ENCODE data around the gene UBAP2. TPM values are rescaled to one million over a fixed set of nuclear protein-coding genes. Genes with fewer than 3 reads are reported as not detected.

The UBAP2 gene
- polyA plus RNA-seq, 1 of the 3 experiments (the other 2 are of a cell fraction) = 15.8 TPM

- TF ChIP-seq TEAD4 (IDR thresholded peaks at IDR 0.05; ENCODE audit: borderline replicate concordance, insufficient read depth) (no peak), SIN3A (IDR thresholded peaks at IDR 0.05; ENCODE audit: borderline replicate concordance, low read depth, low read length) (no peak), SMC3 (IDR thresholded peaks at IDR 0.05; ENCODE audit: low read depth, low read length) (no peak), ELF1 (IDR thresholded peaks at IDR 0.05) (no peak), NFIC (IDR thresholded peaks at IDR 0.05; ENCODE audit: borderline replicate concordance) (no peak)
These were observed 129.3 kb downstream of the UBAP2 start (continued) for GRCh38 chr9:33919276-33919897.

DNA sequence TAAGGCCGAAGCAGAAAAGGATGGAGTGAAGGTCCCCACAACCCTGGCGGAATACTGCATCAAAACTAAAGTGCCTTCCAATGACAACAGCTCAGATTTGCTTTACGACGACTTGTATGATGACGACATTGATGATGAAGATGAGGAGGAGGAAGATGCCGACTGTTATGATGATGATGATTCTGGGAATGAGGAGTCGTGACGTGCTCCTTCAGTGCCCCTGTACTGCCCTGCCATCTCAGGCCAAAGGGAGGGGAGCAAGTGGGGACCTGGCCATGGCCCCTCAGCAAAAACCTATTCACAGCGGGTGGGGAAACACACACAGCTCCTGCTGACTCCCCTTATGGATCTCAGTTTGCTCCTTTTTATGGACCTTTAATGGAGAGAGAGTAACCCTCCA, 131.7 kb downstream of the UBAP2 start:
- H3K27me3 ChIP-seq (ENCODE audit: insufficient read depth) = no peaks in the 10 kb centered on the region
- CTCF ChIA-PET = interaction anchor here (0.9 to 1.6 kb wide), 6 partner anchors 8 to 293 kb away, joined by 3 to 6 read pairs (median 4); no protein-coding TSS in a partner anchor
- POLR2A ChIA-PET = no interaction called here
- TF ChIP-seq, protein P1, sequence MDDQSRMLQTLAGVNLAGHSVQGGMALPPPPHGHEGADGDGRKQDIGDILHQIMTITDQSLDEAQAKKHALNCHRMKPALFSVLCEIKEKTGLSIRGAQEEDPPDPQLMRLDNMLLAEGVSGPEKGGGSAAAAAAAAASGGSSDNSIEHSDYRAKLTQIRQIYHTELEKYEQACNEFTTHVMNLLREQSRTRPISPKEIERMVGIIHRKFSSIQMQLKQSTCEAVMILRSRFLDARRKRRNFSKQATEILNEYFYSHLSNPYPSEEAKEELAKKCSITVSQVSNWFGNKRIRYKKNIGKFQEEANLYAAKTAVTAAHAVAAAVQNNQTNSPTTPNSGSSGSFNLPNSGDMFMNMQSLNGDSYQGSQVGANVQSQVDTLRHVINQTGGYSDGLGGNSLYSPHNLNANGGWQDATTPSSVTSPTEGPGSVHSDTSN (IDR thresholded peaks at IDR 0.05) = no peak
- TF ChIP-seq POLR2AphosphoS5 (IDR thresholded peaks at IDR 0.05; ENCODE audit: low read depth, low read length) = peak; percentile 22; the same call in 1 of the 2 replicates
- peaks cover 52% of the 10 kb centered on the region for H3F3A ChIP-seq (replicated peaks; ENCODE audit: insufficient read depth)
- H3K4me3 ChIP-seq (ENCODE audit: low read depth in 2 of 2, low read length in 1 of 2) = no peak overlapping the region
- no peaks in the 10 kb centered on the region for H3K4me1 ChIP-seq (ENCODE audit: control insufficient read depth in 1 of 2, insufficient read depth in 2 of 2, low read depth in 1 of 2, low read length in 1 of 2)
- H3K79me2 ChIP-seq (ENCODE audit: insufficient read depth) = peaks cover 36% of the 10 kb centered on the region
- no peak overlapping the region for H3K4me2 ChIP-seq
- H2AFZ ChIP-seq (ENCODE audit: low read depth) = no peak overlapping the region
- no peaks in the 10 kb centered on the region for H3K9me3 ChIP-seq
- no peak for DNase-seq
- peaks cover 55 to 76% of the 10 kb centered on the region in 2 experiments for H3K36me3 ChIP-seq (replicated peaks in 1 of 2; ENCODE audit: control insufficient read depth in 1 of 2, insufficient read depth in 2 of 2, low read length in 1 of 2)
- peaks cover 14% of the 10 kb centered on the region for H4K20me1 ChIP-seq (ENCODE audit: insufficient read depth)
- no peaks in the 10 kb centered on the region for H3K9me2 ChIP-seq
- no peak overlapping the region for H3K9ac ChIP-seq
- WGBS (ENCODE audit: low lambda C conversion rate) = 96% methylated on average over 9 of the region's 9 CpGs
- no peak overlapping the region for H3K27ac ChIP-seq (ENCODE audit: low read depth in 2 of 2, low read length in 1 of 2)

- H3F3A ChIP-seq (replicated peaks; ENCODE audit: insufficient read depth) = peaks cover 42% of the 10 kb centered on the region
- no peak overlapping the region for H3K9ac ChIP-seq
- no peak for DNase-seq
- peaks cover 54% of the 10 kb centered on the region for H3K79me2 ChIP-seq (ENCODE audit: insufficient read depth)
- peaks cover 15% of the 10 kb centered on the region for H4K20me1 ChIP-seq (ENCODE audit: insufficient read depth)
- H3K27me3 ChIP-seq (ENCODE audit: insufficient read depth) = no peaks in the 10 kb centered on the region
- WGBS (ENCODE audit: low lambda C conversion rate) = 98% methylated on average over 3 of the region's 3 CpGs
- no peaks in the 10 kb centered on the region for H3K9me3 ChIP-seq
- no peaks in the 10 kb centered on the region for H3K9me2 ChIP-seq
- no peaks in the 10 kb centered on the region for H3K4me1 ChIP-seq (ENCODE audit: control insufficient read depth in 1 of 2, insufficient read depth in 2 of 2, low read depth in 1 of 2, low read length in 1 of 2)
- CTCF ChIA-PET = interaction anchor here (1.2 to 2.2 kb wide), 4 partner anchors 10 to 159 kb away, joined by 3 to 9 read pairs (median 3); no protein-coding TSS in a partner anchor
- POLR2A ChIA-PET = no interaction called here
- H2AFZ ChIP-seq (ENCODE audit: low read depth) = no peak overlapping the region
- no peak overlapping the region for H3K4me3 ChIP-seq (ENCODE audit: low read depth in 2 of 2, low read length in 1 of 2)
- peaks cover 51 to 61% of the 10 kb centered on the region in 2 experiments for H3K36me3 ChIP-seq (replicated peaks in 1 of 2; ENCODE audit: control insufficient read depth in 1 of 2, insufficient read depth in 2 of 2, low read length in 1 of 2)
- TF ChIP-seq USF2 (IDR thresholded peaks at IDR 0.05; ENCODE audit: borderline replicate concordance, low read depth, low read length) (no peak), RCOR1 (IDR thresholded peaks at IDR 0.05; ENCODE audit: low read length) (no peak), IRF3 (IDR thresholded peaks at IDR 0.05; ENCODE audit: low read depth, low read length) (no peak), RXRA (IDR thresholded peaks at IDR 0.05; ENCODE audit: borderline replicate concordance, low read depth) (no peak), RAD21 (IDR thresholded peaks at IDR 0.05; ENCODE audit: low read length) (no peak), ELF1 (IDR thresholded peaks at IDR 0.05) (no peak), FOXJ3 (CRISPR knock-in tag; IDR thresholded peaks at IDR 0.05) (no peak), EP300 (IDR thresholded peaks at IDR 0.05; ENCODE audit: borderline replicate concordance in 1 of 2, low read depth in 1 of 2, low read length in 1 of 2) (no peak), POLR2AphosphoS5 (IDR thresholded peaks at IDR 0.05; ENCODE audit: low read depth, low read length) (no peak), FOSL2 (IDR thresholded peaks at IDR 0.05; ENCODE audit: borderline replicate concordance, low read depth) (no peak), CTCF (IDR thresholded peaks at IDR 0.05) (no peak), TCF12 (IDR thresholded peaks at IDR 0.05) (no peak), MEF2A (IDR thresholded peaks at IDR 0.05; ENCODE audit: borderline replicate concordance, low read depth) (no peak), USF1 (IDR thresholded peaks at IDR 0.05; ENCODE audit: borderline replicate concordance, low read depth) (no peak)
- H3K27ac ChIP-seq (ENCODE audit: low read depth in 2 of 2, low read length in 1 of 2) = no peak overlapping the region
- no peak overlapping the region for H3K4me2 ChIP-seq
These were observed 133.6 kb downstream of the UBAP2 start for GRCh38 chr9:33914887-33915628.
